NB4 (cell line): ENCODE results near the gene GXYLT2.

Source experiments
- DNase-seq: peaks from one replicate; pipeline ENCODE4 v3.0.0; 2010; ENCODE audit warnings: low read depth
- H3K4me3 ChIP-seq: one replicate; pipeline ENCODE4 v1.5.1; 2011; ENCODE audit warnings: mild to moderate bottlenecking, low read depth, low read length, moderate library complexity
- CTCF ChIP-seq: IDR thresholded peaks from one replicate; pipeline ENCODE4 v1.5.1; 2012; ENCODE audit warnings: low read depth, low read length
- MAX ChIP-seq: IDR thresholded peaks from 2 replicates; pipeline ENCODE4 v1.6.1; 2011; ENCODE audit warnings: low read depth, low read length
- MYC ChIP-seq: IDR thresholded peaks from 2 replicates; pipeline ENCODE4 v1.6.1; 2011; ENCODE audit warnings: low read depth, low read length
- POLR2A ChIP-seq: IDR thresholded peaks from 2 replicates; pipeline ENCODE4 v1.6.1; 2011; ENCODE audit warnings: mild to moderate bottlenecking; ENCODE audit not compliant: insufficient read length; ENCODE audit errors: extremely low read depth

The GXYLT2 gene

GRCh38 chr3:72896996-72897757 is 9.3 kb downstream of the GXYLT2 start:
- DNase-seq, result no peak
- TF ChIP-seq POLR2A (no peak), MYC (no peak), MAX (no peak), CTCF (no peak)
- H3K4me3 ChIP-seq, result no peak overlapping the region

GRCh38 chr3:72897758-72898007 is 9.8 kb downstream of the GXYLT2 start:
- H3K4me3 ChIP-seq, result no peak overlapping the region
- DNase-seq, result no peak
- TF ChIP-seq MYC (no peak), POLR2A (no peak), MAX (no peak), CTCF (no peak)

GRCh38 chr3:72899349-72899765 is 11.5 kb downstream of the GXYLT2 start:
- no peak overlapping the region for H3K4me3 ChIP-seq
- TF ChIP-seq MYC (no peak), POLR2A (no peak), MAX (no peak), CTCF (no peak)
- DNase-seq, result no peak

- TF ChIP-seq MYC (no peak), POLR2A (no peak)
- DNase-seq, result no peak
- no peak overlapping the region for H3K4me3 ChIP-seq
These were observed 12.2 kb downstream of the GXYLT2 start for GRCh38 chr3:72900048-72900447.

- no peak overlapping the region for H3K4me3 ChIP-seq
- TF ChIP-seq CTCF (no peak), POLR2A (no peak)
- DNase-seq, result no peak
These were observed 14.0 kb downstream of the GXYLT2 start for GRCh38 chr3:72901840-72902239.

- TF ChIP-seq MAX (no peak), MYC (no peak), POLR2A (no peak), CTCF (no peak)
- no peak for DNase-seq
- H3K4me3 ChIP-seq, result no peak overlapping the region
These were observed 15.2 kb downstream of the GXYLT2 start for GRCh38 chr3:72903004-72903403.
